ENCODE data around the gene ZC3H14.
"Not testable (repeated sequence)": the region's sequence is repeated elsewhere in the genome, so short reads cannot be mapped to it uniquely, and the experiment has no call there.

ZC3H14 gene

GRCh38 chr14:88562831-88563686 is at the start of gene ZC3H14:
Gene ZC3H14, plus strand, starts transcription at chr14:88563037. Its CDS starts 97 bp downstream, at chr14:88563134.
- peak; percentile 74 to 75 (median 74) for DNase-seq (ENCODE audit: low read depth in 3 of 3)

- no peak for DNase-seq (ENCODE audit: low read depth in 3 of 3)
Measured at GRCh38 chr14:88515499-88516221, 47.2 kb upstream of the ZC3H14 start.

- DNase-seq (ENCODE audit: low read depth in 3 of 3), result no peak
Measured at GRCh38 chr14:88516861-88517357, 45.9 kb upstream of the ZC3H14 start.

GRCh38 chr14:88518592-88519512 is 44.0 kb upstream of the ZC3H14 start:
- no peak for DNase-seq (ENCODE audit: low read depth in 3 of 3)

GRCh38 chr14:88519907-88520306 is 42.9 kb upstream of the ZC3H14 start:
- no peak for DNase-seq (ENCODE audit: low read depth in 3 of 3)

GRCh38 chr14:88521818-88522217 is 41.0 kb upstream of the ZC3H14 start:
- DNase-seq (ENCODE audit: low read depth in 3 of 3), result no peak

GRCh38 chr14:88522393-88522792 is 40.4 kb upstream of the ZC3H14 start:
- no peak for DNase-seq (ENCODE audit: low read depth in 3 of 3)

- not testable (repeated sequence) for DNase-seq (ENCODE audit: low read depth in 3 of 3)
Measured at GRCh38 chr14:88529889-88530288, 32.9 kb upstream of the ZC3H14 start.

- no peak for DNase-seq (ENCODE audit: low read depth in 3 of 3)
Measured at GRCh38 chr14:88533064-88533602, 29.7 kb upstream of the ZC3H14 start.

- DNase-seq (ENCODE audit: low read depth in 3 of 3), result no peak
Measured at GRCh38 chr14:88535149-88535548, 27.7 kb upstream of the ZC3H14 start.

GRCh38 chr14:88535813-88536212 is 27.0 kb upstream of the ZC3H14 start:
- no peak for DNase-seq (ENCODE audit: low read depth in 3 of 3)

- DNase-seq (ENCODE audit: low read depth in 3 of 3), result no peak
Measured at GRCh38 chr14:88541324-88541723, 21.5 kb upstream of the ZC3H14 start.

- DNase-seq (ENCODE audit: low read depth in 3 of 3), result no peak
Measured at GRCh38 chr14:88542857-88543795, 19.7 kb upstream of the ZC3H14 start.

GRCh38 chr14:88545256-88545655 is 17.6 kb upstream of the ZC3H14 start:
- no peak for DNase-seq (ENCODE audit: low read depth in 3 of 3)

GRCh38 chr14:88546621-88547385 is 16.0 kb upstream of the ZC3H14 start:
- DNase-seq (ENCODE audit: low read depth in 3 of 3), result no peak

- DNase-seq (ENCODE audit: low read depth in 3 of 3), result no peak
Measured at GRCh38 chr14:88547386-88547780, 15.5 kb upstream of the ZC3H14 start.

GRCh38 chr14:88550078-88550477 is 12.8 kb upstream of the ZC3H14 start:
- DNase-seq (ENCODE audit: low read depth in 3 of 3), result no peak

GRCh38 chr14:88551094-88551870 is 11.6 kb upstream of the ZC3H14 start:
- peak in 2 of 3 donors; percentile 31 to 36 for DNase-seq (ENCODE audit: low read depth in 3 of 3)

GRCh38 chr14:88551980-88552431 is 10.8 kb upstream of the ZC3H14 start:
- no peak for DNase-seq (ENCODE audit: low read depth in 3 of 3)
